GM19467 (cell line): ENCODE results near the gene TIAM2.
"Not testable (repeated sequence)": the region's sequence is repeated elsewhere in the genome, so short reads cannot be mapped to it uniquely, and the experiment has no call there.

ENCODE experiments used
- ATAC-seq: cut with Tn5 transposase; IDR thresholded peaks from one replicate; pipeline ENCODE4 v1.9.1; 2021; ENCODE audit warnings: mild to moderate bottlenecking, moderate library complexity; ENCODE audit not compliant: unreplicated experiment

TIAM2 gene

GRCh38 chr6:155155787-155156447, 160.8 kb downstream of the TIAM2 start:
- no peak for ATAC-seq

GRCh38 chr6:155157101-155157500, 162.0 kb downstream of the TIAM2 start:
- no peak for ATAC-seq

- ATAC-seq, result no peak
Measured at GRCh38 chr6:155158030-155158843, 163.1 kb downstream of the TIAM2 start.

GRCh38 chr6:155162682-155163081, 167.6 kb downstream of the TIAM2 start:
- ATAC-seq, result no peak

GRCh38 chr6:155163601-155164000, 168.5 kb downstream of the TIAM2 start:
- no peak for ATAC-seq

GRCh38 chr6:155165029-155165710, 170.1 kb downstream of the TIAM2 start:
- no peak for ATAC-seq

- ATAC-seq, result no peak
Measured at GRCh38 chr6:155170519-155170918, 175.4 kb downstream of the TIAM2 start.

- ATAC-seq, result peak; percentile 75
Measured at GRCh38 chr6:155171109-155171746, 176.1 kb downstream of the TIAM2 start.

GRCh38 chr6:155171747-155172449, 176.8 kb downstream of the TIAM2 start:
- ATAC-seq, result peak; percentile 6

GRCh38 chr6:155173488-155173887, 178.4 kb downstream of the TIAM2 start:
- ATAC-seq, result no peak

GRCh38 chr6:155174576-155175211, 179.6 kb downstream of the TIAM2 start:
- ATAC-seq, result peak; percentile 44

GRCh38 chr6:155177363-155177961, 182.3 kb downstream of the TIAM2 start:
- no peak for ATAC-seq

- peak; percentile 43 for ATAC-seq
Measured at GRCh38 chr6:155181498-155181897, 186.4 kb downstream of the TIAM2 start.

GRCh38 chr6:155182103-155182502, 187.0 kb downstream of the TIAM2 start:
- no peak for ATAC-seq

GRCh38 chr6:155183095-155183494, 188.0 kb downstream of the TIAM2 start:
- peak; percentile 38 for ATAC-seq

GRCh38 chr6:155185041-155185440, 189.9 kb downstream of the TIAM2 start:
- not testable (repeated sequence) for ATAC-seq

GRCh38 chr6:155185544-155185943, 190.4 kb downstream of the TIAM2 start:
- ATAC-seq, result no peak

GRCh38 chr6:155186052-155186658, 191.0 kb downstream of the TIAM2 start:
- ATAC-seq, result no peak

- ATAC-seq, result no peak
Measured at GRCh38 chr6:155187106-155187505, 192.0 kb downstream of the TIAM2 start.
